ENCODE data around the gene GCH1.

The GCH1 gene

DNA sequence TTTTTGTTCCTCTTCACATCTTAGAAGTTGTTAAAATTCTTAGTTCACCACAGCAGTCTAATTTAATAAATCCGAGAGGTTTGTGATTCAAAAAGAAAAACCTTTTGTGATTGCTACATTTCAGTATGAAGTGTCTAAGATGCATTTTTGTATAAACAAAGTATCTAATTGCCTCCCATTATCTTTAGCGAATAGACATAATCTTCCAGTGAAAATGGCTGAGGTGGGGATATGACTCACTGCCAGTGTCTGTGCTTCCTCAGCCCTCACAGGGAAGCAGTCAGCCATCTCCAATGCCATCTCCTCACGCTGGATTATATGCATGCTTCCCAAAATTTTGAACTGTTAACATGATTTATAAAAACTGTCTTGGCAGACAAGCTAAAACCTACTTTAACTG lies 7.6 kb downstream of the GCH1 start:
- Histone ChIP-seq H3K27me3 (replicated peaks; ENCODE audit: control insufficient read depth, insufficient read depth, low read length, poor library complexity, severe bottlenecking) (no peaks in the 10 kb centered on the region), H3K4me3 (ENCODE audit: insufficient read depth, low read depth, low read length, poor library complexity, severe bottlenecking) (no peak overlapping the region), H3K4me1 (ENCODE audit: control insufficient read depth, insufficient read depth, low read length, poor library complexity, severe bottlenecking) (no peaks in the 10 kb centered on the region), H3K9me3 (ENCODE audit: control insufficient read depth, low read length) (no peaks in the 10 kb centered on the region), H3K27ac (ENCODE audit: insufficient read depth, low read length, poor library complexity, severe bottlenecking) (no peak overlapping the region), H3K36me3 (ENCODE audit: control insufficient read depth, insufficient read depth, low read length) (no peaks in the 10 kb centered on the region)
- no peak for DNase-seq

DNA sequence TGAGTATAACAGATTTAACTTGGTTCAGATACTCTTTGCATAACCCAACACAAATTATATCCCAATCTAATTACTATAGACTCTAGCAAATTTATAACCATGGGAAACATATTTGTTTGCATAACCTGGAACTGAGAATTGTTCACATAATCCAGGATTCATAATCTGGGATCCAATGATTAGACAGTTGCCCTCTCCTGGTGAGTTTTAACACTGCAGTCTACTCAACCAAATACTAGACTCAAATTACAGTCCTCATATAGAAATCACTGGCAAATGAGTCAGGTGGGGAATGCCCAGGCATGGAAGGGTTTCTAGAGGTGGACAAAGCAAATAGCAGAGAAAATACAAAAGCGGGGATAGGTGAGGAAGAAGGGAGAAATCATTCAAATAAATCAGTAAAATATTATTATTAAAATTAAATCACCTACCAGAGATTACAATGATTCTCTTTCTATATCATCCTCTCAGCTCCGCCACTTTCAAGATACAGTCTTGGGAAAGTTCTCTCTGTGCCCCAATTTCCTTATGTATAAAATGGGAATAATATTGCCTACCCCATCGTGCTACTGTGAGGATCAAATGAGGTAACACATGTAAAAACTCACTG lies 9.4 kb downstream of the GCH1 start:
- Histone ChIP-seq H3K4me3 (ENCODE audit: insufficient read depth, low read depth, low read length, poor library complexity, severe bottlenecking) (no peak overlapping the region), H3K27me3 (replicated peaks; ENCODE audit: control insufficient read depth, insufficient read depth, low read length, poor library complexity, severe bottlenecking) (no peaks in the 10 kb centered on the region), H3K4me1 (ENCODE audit: control insufficient read depth, insufficient read depth, low read length, poor library complexity, severe bottlenecking) (no peaks in the 10 kb centered on the region), H3K27ac (ENCODE audit: insufficient read depth, low read length, poor library complexity, severe bottlenecking) (no peak overlapping the region), H3K9me3 (ENCODE audit: control insufficient read depth, low read length) (no peaks in the 10 kb centered on the region), H3K36me3 (ENCODE audit: control insufficient read depth, insufficient read depth, low read length) (no peaks in the 10 kb centered on the region)
- no peak for DNase-seq

DNA sequence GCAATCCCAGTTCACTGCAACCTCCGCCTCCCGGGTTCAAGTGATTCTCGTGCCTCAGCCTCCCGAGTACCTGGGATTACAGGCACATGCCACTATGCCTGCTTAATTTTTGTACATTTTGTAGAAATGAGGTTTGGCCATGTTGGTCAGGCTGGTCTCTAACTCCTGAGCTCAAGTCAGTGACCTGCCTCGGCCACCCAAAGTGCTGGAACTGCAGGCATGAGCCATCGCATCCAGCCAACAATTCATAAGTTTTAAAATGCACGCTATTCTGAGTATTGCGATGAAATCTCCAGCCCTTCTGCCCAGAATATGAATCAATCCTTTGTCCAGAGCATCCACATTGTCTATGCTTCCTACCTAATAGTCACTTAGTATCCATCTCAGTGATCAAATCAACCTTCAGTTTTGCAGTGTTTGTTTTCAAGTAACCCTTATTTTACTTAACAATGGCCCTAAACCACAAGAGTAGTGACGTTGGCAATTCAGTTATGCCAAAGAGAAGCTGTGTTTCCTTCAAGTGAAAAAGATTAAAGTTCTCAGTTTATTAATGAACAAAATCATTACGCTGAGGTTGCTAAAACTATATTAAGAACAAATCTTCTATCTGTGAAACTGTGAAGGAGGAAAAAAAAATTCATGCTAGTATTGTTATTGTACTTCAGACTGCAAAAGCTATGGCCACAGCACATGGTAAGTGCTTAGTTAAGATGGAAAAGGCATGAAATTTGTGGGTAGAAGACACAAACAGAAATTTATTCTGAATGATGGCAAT lies 11.0 kb downstream of the GCH1 start:
- H3K36me3 ChIP-seq (ENCODE audit: control insufficient read depth, insufficient read depth, low read length), result no peaks in the 10 kb centered on the region
- H3K9me3 ChIP-seq (ENCODE audit: control insufficient read depth, low read length), result no peaks in the 10 kb centered on the region
- no peaks in the 10 kb centered on the region for H3K27me3 ChIP-seq (replicated peaks; ENCODE audit: control insufficient read depth, insufficient read depth, low read length, poor library complexity, severe bottlenecking)
- H3K4me1 ChIP-seq (ENCODE audit: control insufficient read depth, insufficient read depth, low read length, poor library complexity, severe bottlenecking), result no peaks in the 10 kb centered on the region
- no peak overlapping the region for H3K4me3 ChIP-seq (ENCODE audit: insufficient read depth, low read depth, low read length, poor library complexity, severe bottlenecking)
- H3K27ac ChIP-seq (ENCODE audit: insufficient read depth, low read length, poor library complexity, severe bottlenecking), result no peak overlapping the region
- DNase-seq, result no peak

DNA sequence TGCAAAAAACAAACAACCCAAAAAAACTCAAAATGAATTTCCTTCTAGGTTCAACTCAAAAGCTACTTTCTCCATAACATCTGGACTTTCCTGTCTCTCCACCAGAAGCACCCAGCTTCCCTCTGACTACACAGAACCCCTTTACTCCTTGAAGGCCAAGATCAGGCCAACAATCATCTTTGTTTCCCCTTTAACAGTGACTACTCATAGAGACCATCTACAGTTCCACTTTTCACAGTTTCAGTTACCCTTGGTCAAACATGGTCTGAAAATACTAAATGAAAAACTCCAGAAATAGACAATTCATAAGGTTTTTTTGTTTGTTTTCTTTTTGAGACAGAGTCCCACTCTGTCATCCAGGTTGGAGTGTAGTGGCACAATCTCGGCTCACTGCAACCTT lies 11.8 kb downstream of the GCH1 start:
- no peak for DNase-seq
- Histone ChIP-seq H3K9me3 (ENCODE audit: control insufficient read depth, low read length) (no peaks in the 10 kb centered on the region), H3K4me1 (ENCODE audit: control insufficient read depth, insufficient read depth, low read length, poor library complexity, severe bottlenecking) (no peaks in the 10 kb centered on the region), H3K36me3 (ENCODE audit: control insufficient read depth, insufficient read depth, low read length) (no peaks in the 10 kb centered on the region), H3K4me3 (ENCODE audit: insufficient read depth, low read depth, low read length, poor library complexity, severe bottlenecking) (no peak overlapping the region), H3K27ac (ENCODE audit: insufficient read depth, low read length, poor library complexity, severe bottlenecking) (no peak overlapping the region), H3K27me3 (replicated peaks; ENCODE audit: control insufficient read depth, insufficient read depth, low read length, poor library complexity, severe bottlenecking) (no peaks in the 10 kb centered on the region)

DNA sequence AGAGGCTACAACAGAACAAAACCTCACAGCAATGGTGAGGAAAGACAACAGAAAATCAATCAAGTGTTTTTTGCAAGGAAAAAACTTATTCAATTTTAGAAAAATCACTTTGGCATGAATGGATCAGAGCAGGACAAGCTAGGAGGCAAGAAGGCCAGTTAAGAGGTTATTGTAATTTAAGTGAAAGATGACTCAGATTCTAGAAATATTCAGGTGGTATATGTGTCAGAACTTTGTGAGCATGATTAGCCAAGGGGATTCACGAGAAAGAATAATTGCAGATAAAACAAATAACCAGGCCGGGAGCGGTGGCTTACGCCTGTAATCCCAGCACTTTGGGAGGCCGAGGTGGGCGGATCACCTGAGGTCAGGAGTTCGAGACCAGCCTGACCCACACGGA lies 12.7 kb downstream of the GCH1 start:
- no peaks in the 10 kb centered on the region for H3K4me1 ChIP-seq (ENCODE audit: control insufficient read depth, insufficient read depth, low read length, poor library complexity, severe bottlenecking)
- H3K4me3 ChIP-seq (ENCODE audit: insufficient read depth, low read depth, low read length, poor library complexity, severe bottlenecking), result no peak overlapping the region
- H3K27me3 ChIP-seq (replicated peaks; ENCODE audit: control insufficient read depth, insufficient read depth, low read length, poor library complexity, severe bottlenecking), result no peaks in the 10 kb centered on the region
- no peaks in the 10 kb centered on the region for H3K36me3 ChIP-seq (ENCODE audit: control insufficient read depth, insufficient read depth, low read length)
- no peaks in the 10 kb centered on the region for H3K9me3 ChIP-seq (ENCODE audit: control insufficient read depth, low read length)
- H3K27ac ChIP-seq (ENCODE audit: insufficient read depth, low read length, poor library complexity, severe bottlenecking), result no peak overlapping the region
- no peak for DNase-seq

DNA sequence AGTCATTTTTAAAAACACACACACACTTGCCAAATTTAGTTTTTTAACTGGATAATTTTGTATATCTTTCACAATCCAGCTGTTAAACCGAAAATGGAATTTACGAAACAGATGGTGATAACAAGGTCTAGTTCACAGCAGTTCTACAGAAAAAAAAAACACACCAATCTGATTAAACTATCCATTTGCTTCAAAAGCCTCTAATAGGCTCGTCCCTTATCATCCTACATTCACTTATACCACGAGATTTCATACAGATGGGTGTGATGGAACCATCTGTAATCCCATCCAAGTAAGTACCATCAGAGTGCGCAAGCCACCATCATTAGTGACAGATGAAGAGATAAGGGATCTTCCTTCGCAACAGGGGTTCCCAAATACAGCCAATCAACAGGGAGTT lies 20.1 kb downstream of the GCH1 start:
- Histone ChIP-seq H3K4me1 (ENCODE audit: control insufficient read depth, insufficient read depth, low read length, poor library complexity, severe bottlenecking) (peaks cover 7% of the 10 kb centered on the region), H3K9me3 (ENCODE audit: control insufficient read depth, low read length) (no peaks in the 10 kb centered on the region), H3K27ac (ENCODE audit: insufficient read depth, low read length, poor library complexity, severe bottlenecking) (peak overlapping the region; percentile 63), H3K4me3 (ENCODE audit: insufficient read depth, low read depth, low read length, poor library complexity, severe bottlenecking) (no peak overlapping the region), H3K36me3 (ENCODE audit: control insufficient read depth, insufficient read depth, low read length) (no peaks in the 10 kb centered on the region), H3K27me3 (replicated peaks; ENCODE audit: control insufficient read depth, insufficient read depth, low read length, poor library complexity, severe bottlenecking) (no peaks in the 10 kb centered on the region)
- DNase-seq, result no peak

DNA sequence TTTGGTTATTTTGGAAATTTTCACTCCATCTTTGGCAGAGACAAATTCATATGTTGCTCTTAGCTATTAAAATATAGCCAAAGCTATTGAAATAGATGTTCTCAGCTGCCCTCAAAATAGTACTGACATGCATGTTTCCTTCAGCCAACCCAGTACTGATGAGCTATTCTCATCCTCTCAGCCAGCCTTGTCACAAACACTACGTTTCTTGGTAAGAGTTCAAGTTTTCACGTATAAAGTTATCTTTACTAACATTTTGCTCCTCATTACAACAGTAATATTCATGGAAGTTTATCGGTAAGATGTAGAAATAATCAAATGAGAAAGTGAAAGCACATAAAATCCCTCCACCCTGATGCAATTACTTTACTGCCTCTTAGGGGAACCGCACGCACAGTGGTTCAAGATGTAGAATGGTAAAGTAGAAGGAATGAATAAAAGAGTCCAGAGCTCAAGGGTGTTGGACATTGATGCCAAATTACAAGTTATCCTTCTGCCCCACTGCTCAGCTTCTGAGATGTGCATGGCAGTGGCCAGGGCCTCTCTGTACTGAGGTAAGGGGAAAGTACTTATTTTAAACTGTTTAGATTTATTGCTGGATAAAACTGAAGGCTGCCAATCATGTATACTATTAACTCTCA lies 20.7 kb downstream of the GCH1 start:
- peaks cover 7% of the 10 kb centered on the region for H3K4me1 ChIP-seq (ENCODE audit: control insufficient read depth, insufficient read depth, low read length, poor library complexity, severe bottlenecking)
- no peaks in the 10 kb centered on the region for H3K9me3 ChIP-seq (ENCODE audit: control insufficient read depth, low read length)
- no peak for DNase-seq
- H3K27me3 ChIP-seq (replicated peaks; ENCODE audit: control insufficient read depth, insufficient read depth, low read length, poor library complexity, severe bottlenecking), result no peaks in the 10 kb centered on the region
- peak overlapping the region; percentile 63 for H3K27ac ChIP-seq (ENCODE audit: insufficient read depth, low read length, poor library complexity, severe bottlenecking)
- H3K4me3 ChIP-seq (ENCODE audit: insufficient read depth, low read depth, low read length, poor library complexity, severe bottlenecking), result peak overlapping the region; percentile 56
- no peaks in the 10 kb centered on the region for H3K36me3 ChIP-seq (ENCODE audit: control insufficient read depth, insufficient read depth, low read length)

DNA sequence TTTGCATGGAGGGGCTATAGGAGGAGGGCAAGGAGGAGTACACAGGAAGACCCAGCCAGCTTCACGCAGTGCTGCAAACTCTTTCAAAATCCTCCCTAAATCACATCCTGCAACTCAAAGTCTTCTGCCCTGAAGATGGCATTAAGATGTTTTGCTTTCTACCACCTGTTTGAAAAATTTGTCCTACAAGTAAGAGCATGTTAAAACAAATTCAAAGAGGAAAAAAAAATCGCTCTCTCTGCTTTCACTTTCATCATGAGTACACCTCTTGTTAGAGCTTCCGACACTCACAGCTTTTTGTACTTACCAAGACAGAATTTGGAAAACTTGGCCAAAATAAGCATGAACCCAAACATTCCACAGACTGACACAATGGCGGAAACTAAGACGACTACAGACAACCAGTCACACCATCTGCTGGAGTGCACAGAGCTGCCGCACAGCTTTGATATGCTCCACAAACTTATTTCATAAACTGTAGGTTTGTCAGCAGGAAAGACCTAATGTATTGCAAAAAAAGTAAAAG lies 21.3 kb downstream of the GCH1 start:
- Histone ChIP-seq H3K27ac (ENCODE audit: insufficient read depth, low read length, poor library complexity, severe bottlenecking) (peak overlapping the region; percentile 63), H3K36me3 (ENCODE audit: control insufficient read depth, insufficient read depth, low read length) (no peaks in the 10 kb centered on the region), H3K9me3 (ENCODE audit: control insufficient read depth, low read length) (no peaks in the 10 kb centered on the region), H3K4me3 (ENCODE audit: insufficient read depth, low read depth, low read length, poor library complexity, severe bottlenecking) (peak overlapping the region; percentile 56), H3K27me3 (replicated peaks; ENCODE audit: control insufficient read depth, insufficient read depth, low read length, poor library complexity, severe bottlenecking) (no peaks in the 10 kb centered on the region), H3K4me1 (ENCODE audit: control insufficient read depth, insufficient read depth, low read length, poor library complexity, severe bottlenecking) (peaks cover 7% of the 10 kb centered on the region)
- no peak for DNase-seq

DNA sequence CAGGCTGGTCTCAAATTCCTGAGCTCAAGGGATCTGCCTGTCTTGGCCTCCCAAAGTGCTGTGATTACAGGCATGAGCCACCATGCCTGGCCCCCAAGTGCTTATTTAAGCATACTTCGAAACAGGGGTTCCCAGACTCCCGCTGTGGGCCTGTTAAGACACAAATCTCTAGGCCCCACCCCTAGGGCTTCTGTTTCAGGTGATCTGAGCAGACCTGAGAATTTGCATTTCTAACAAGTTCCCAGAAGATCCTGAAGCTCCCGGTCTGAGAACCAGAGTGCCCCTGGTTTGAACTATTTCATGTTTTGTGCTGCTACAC lies 25.0 kb downstream of the GCH1 start:
- DNase-seq, result no peak
- no peak overlapping the region for H3K27ac ChIP-seq (ENCODE audit: insufficient read depth, low read length, poor library complexity, severe bottlenecking)
- H3K4me1 ChIP-seq (ENCODE audit: control insufficient read depth, insufficient read depth, low read length, poor library complexity, severe bottlenecking), result peaks cover 4% of the 10 kb centered on the region
- H3K27me3 ChIP-seq (replicated peaks; ENCODE audit: control insufficient read depth, insufficient read depth, low read length, poor library complexity, severe bottlenecking), result no peaks in the 10 kb centered on the region
- H3K4me3 ChIP-seq (ENCODE audit: insufficient read depth, low read depth, low read length, poor library complexity, severe bottlenecking), result no peak overlapping the region
- H3K36me3 ChIP-seq (ENCODE audit: control insufficient read depth, insufficient read depth, low read length), result no peaks in the 10 kb centered on the region
- no peaks in the 10 kb centered on the region for H3K9me3 ChIP-seq (ENCODE audit: control insufficient read depth, low read length)

DNA sequence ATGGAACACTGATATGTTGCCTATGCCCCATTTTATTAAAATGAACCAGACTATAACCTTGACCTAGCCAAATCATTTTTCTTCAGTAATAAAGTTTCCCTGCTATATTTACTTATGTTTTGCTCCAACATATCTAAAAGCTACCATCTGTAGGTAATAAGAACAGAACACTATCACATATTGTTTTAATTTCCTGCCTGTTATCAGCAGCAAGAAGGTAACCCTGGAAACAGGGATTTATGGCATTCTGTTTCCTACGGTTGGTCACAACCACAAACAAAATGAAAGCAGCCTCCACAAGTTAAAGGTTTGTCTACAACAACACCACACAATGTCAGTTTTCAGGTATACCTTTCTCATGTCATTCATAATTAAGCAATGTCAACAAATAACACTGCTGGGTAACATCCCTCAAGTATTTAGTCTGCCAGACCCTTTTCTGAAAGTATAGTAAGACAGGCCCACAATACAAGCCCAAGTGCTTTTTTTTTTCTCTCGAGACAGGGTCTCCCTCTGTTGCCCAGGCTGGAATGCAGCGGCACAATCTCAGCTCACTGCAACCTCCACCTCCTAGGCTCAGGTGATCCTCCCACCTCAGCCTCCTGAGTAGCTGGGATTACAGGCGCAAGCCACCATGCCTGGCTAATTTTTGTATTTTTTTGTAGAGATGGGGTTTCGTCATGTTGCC lies 25.5 kb downstream of the GCH1 start:
- Histone ChIP-seq H3K27me3 (replicated peaks; ENCODE audit: control insufficient read depth, insufficient read depth, low read length, poor library complexity, severe bottlenecking) (no peaks in the 10 kb centered on the region), H3K27ac (ENCODE audit: insufficient read depth, low read length, poor library complexity, severe bottlenecking) (no peak overlapping the region), H3K4me3 (ENCODE audit: insufficient read depth, low read depth, low read length, poor library complexity, severe bottlenecking) (no peak overlapping the region), H3K9me3 (ENCODE audit: control insufficient read depth, low read length) (no peaks in the 10 kb centered on the region), H3K36me3 (ENCODE audit: control insufficient read depth, insufficient read depth, low read length) (no peaks in the 10 kb centered on the region), H3K4me1 (ENCODE audit: control insufficient read depth, insufficient read depth, low read length, poor library complexity, severe bottlenecking) (peaks cover 4% of the 10 kb centered on the region)
- DNase-seq, result no peak
